ENCODE data around the gene GDPGP1. TPM values are rescaled to one million over a fixed set of nuclear protein-coding genes. Genes with fewer than 3 reads are reported as not detected.

The GDPGP1 gene
- total and polyA plus RNA-seq, 9 of the 15 experiments (the other 6 are each of a cell fraction or from before 2014, with no cell fraction given): 0.78 to 6.1 (median 2.8) TPM

- H3K4me3 ChIP-seq: no peak overlapping the region
- in situ Hi-C loops (cut with MboI) (no loop called here), intact Hi-C loops (cut with micrococcal nuclease) (no loop called here)
- FAIRE-seq: no peak
- H3K27me3 ChIP-seq (ENCODE audit: control insufficient read depth in 2 of 2, insufficient read depth in 2 of 2, low read length in 2 of 2): no peaks in the 10 kb centered on the region
- no peaks in the 10 kb centered on the region for H3K9me1 ChIP-seq (ENCODE audit: control insufficient read depth, insufficient read depth, low read length)
- no peak overlapping the region for H3K27ac ChIP-seq (ENCODE audit: extremely low read depth, low read depth, low read length)
- H4K20me1 ChIP-seq (replicated peaks; ENCODE audit: control insufficient read depth, insufficient read depth, low read length): 0 out of 2 replicates have a peak, but pooled peaks cover 4% of the 10 kb centered on the region
- H3K4me1 ChIP-seq (replicated peaks in 1 of 2; ENCODE audit: control insufficient read depth in 2 of 2, insufficient read depth in 2 of 2, low read length in 2 of 2): peaks cover 7 to 38% of the 10 kb centered on the region in 2 experiments; a peak in 3 of 5 replicates
- CTCF ChIA-PET (ENCODE audit: low intra/inter-chr PET ratio): no interaction called here
- H3K79me2 ChIP-seq (ENCODE audit: control insufficient read depth, insufficient read depth, low read length): peaks cover 19% of the 10 kb centered on the region
- DNase-seq (ENCODE audit: extremely low read depth in 1 of 4, low spot score in 3 of 4): no peak
- H2AFZ ChIP-seq (ENCODE audit: low read depth, low read length): no peak overlapping the region
- H3K4me2 ChIP-seq (ENCODE audit: insufficient read depth, low read length): no peak overlapping the region
- ATAC-seq: no peak
- POLR2A ChIA-PET: interaction anchor here (0.6 to 0.9 kb wide), 4 partner anchors 8 to 251 kb away, joined by 3 read pairs; partner anchors contain the start of gene SEMA4B
- H3K36me3 ChIP-seq (ENCODE audit: control insufficient read depth, insufficient read depth, low read length): peaks cover 92% of the 10 kb centered on the region
- H3K9me3 ChIP-seq (replicated peaks; ENCODE audit: control insufficient read depth, insufficient read depth, low read depth, low read length): no peaks in the 10 kb centered on the region
- WGBS (ENCODE audit: insufficient coverage, low coverage, missing lambda C conversion rate): 92% methylated on average over 33 of the region's 38 CpGs
- peak overlapping the region in 1 of 2 experiments; percentile 50; a peak in 2 of 4 replicates for H3K9ac ChIP-seq (ENCODE audit: insufficient read depth in 1 of 2, low read depth in 2 of 2, low read length in 2 of 2)
- BruUV-seq (replicated peaks): no TSS peak
- TF ChIP-seq FOXK1 (CRISPR knock-in tag; IDR thresholded peaks at IDR 0.05; ENCODE audit: borderline replicate concordance): no peak
- peak; percentile 63 for TF ChIP-seq POLR2G (IDR thresholded peaks at IDR 0.05; ENCODE audit: low read depth, low read length)
- TF ChIP-seq TSC22D4 (tag; IDR thresholded peaks at IDR 0.05): no peak
- no peak for TF ChIP-seq MED1 (CRISPR knock-in tag; IDR thresholded peaks at IDR 0.05; ENCODE audit: borderline replicate concordance)
- TF ChIP-seq HOXB6 (CRISPR knock-in tag; IDR thresholded peaks at IDR 0.05; ENCODE audit: borderline replicate concordance): no peak
- no peak for TF ChIP-seq ZNF707 (CRISPR knock-in tag; conservative IDR thresholded peaks at IDR 0.05)
- no peak for TF ChIP-seq ZNF41 (CRISPR knock-in tag; conservative IDR thresholded peaks at IDR 0.05)
Measured at GRCh38 chr15:90227816-90228772, 5.9 kb upstream of the GDPGP1 start.

Data from K562 (cell line).